GM23338 (cell line): Measurements from ENCODE around the gene PARP14. TPM values are rescaled to one million over a fixed set of nuclear protein-coding genes. Genes with fewer than 3 reads are reported as not detected.

Experiments used
- CREB1 ChIP-seq: fragments of 250-450 bp; sonication (Bioruptor Pico); IDR thresholded peaks from 2 replicates; pipeline ENCODE4 v1.5.0; 2020; ENCODE audit warnings: low read depth, mild to moderate bottlenecking, moderate library complexity
- CTCF ChIP-seq, 2 experiments: fragments of 200-600 bp in 1 of 2; sonication (generic) in 1 of 2; conservative IDR thresholded peaks; 2 replicates each; pipeline versions ENCODE4 v1.5.1 to v1.6.1; 2016 to 2017; ENCODE audit warnings: antibody characterized with exemption in 2 of 2, low read depth in 2 of 2, mild to moderate bottlenecking in 2 of 2, moderate library complexity in 1 of 2
- NANOG ChIP-seq: IDR thresholded peaks from 2 replicates; pipeline ENCODE4 v1.6.1; 2016; ENCODE audit warnings: antibody characterized with exemption, borderline replicate concordance
- REST ChIP-seq: IDR thresholded peaks from one replicate; pipeline ENCODE4 v1.6.1; 2018; ENCODE audit warnings: antibody characterized with exemption; ENCODE audit not compliant: unreplicated experiment
- ZNF331 ChIP-seq: fragments of 250-450 bp; sonication (Bioruptor Pico); IDR thresholded peaks from 2 replicates; pipeline ENCODE4 v1.5.0; 2020; ENCODE audit warnings: low read depth, mild to moderate bottlenecking, moderate library complexity
- ZNF462 ChIP-seq: fragments of 250-450 bp; sonication (Bioruptor Pico); IDR thresholded peaks from 2 replicates; pipeline ENCODE4 v1.5.0; 2020; ENCODE audit warnings: mild to moderate bottlenecking, moderate library complexity
- polyA plus RNA-seq: library from polyadenylated mRNA; unstranded; fragments of >200 nt; fragmentation: Nextera tagmentation; extraction: Ambion mirVana; gene quantifications from 2 replicates; pipeline ENCODE4 v1.2.1, GENCODE V29; 2016
- total RNA-seq: library from RNA; depleted of rRNA; stranded (reverse); fragments of >200 nt; shearing (Covaris generic); gene quantifications from 2 replicates; pipeline ENCODE4 v1.2.3, GENCODE V29; 2014

Gene PARP14
- total and polyA plus RNA-seq, 2 experiments from 2014 or later = 7.8 to 26.0 TPM

GRCh38 chr3:122679882-122680474, 661 bp upstream of the PARP14 start (continued):
- TF ChIP-seq ZNF462 (no peak), NANOG (no peak), ZNF331 (CRISPR knock-in tag) (no peak), CTCF (conservative IDR thresholded peaks at IDR 0.05; ENCODE audit: low read depth in 2 of 2) (no peak), CREB1 (no peak), REST (no peak)
